ENCODE results near the gene FEZ2.

DNA sequence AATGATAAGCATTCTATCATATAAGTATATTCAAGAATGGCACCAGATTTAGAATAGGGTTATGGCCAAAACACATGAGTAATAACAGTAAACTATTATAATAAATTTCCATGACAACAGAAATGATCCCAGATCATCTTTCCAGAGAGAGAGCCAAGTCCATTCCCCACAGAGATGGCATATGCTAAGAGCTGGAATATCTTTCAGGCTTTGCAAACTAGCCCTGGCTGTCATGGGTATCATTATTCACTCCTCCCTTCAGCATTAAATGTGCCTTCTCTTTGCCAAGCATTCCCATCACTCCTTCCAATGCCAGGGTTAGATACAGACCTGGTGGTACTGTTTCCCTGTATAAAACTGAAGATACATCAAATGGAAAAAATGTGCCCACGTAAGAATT, 10.9 kb downstream of the FEZ2 start:
- TF ChIP-seq SP1 (IDR thresholded peaks at IDR 0.05) (no peak), NFRKB (IDR thresholded peaks at IDR 0.05) (no peak), FOXA1 (IDR thresholded peaks at IDR 0.05) (no peak), SUZ12 (IDR thresholded peaks at IDR 0.05) (no peak), ELF4 (IDR thresholded peaks at IDR 0.05) (no peak), ARNT (IDR thresholded peaks at IDR 0.05) (no peak), CTBP1 (IDR thresholded peaks at IDR 0.05; ENCODE audit: borderline replicate concordance) (no peak)
- TF ChIP-seq, protein P1, sequence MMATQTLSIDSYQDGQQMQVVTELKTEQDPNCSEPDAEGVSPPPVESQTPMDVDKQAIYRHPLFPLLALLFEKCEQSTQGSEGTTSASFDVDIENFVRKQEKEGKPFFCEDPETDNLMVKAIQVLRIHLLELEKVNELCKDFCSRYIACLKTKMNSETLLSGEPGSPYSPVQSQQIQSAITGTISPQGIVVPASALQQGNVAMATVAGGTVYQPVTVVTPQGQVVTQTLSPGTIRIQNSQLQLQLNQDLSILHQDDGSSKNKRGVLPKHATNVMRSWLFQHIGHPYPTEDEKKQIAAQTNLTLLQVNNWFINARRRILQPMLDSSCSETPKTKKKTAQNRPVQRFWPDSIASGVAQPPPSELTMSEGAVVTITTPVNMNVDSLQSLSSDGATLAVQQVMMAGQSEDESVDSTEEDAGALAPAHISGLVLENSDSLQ (IDR thresholded peaks at IDR 0.05): no peak

Measured in HEK293T (cell line).